Lung (tissue), 12 donors: ENCODE data around the gene MIOX. TPM values are rescaled to one million over a fixed set of nuclear protein-coding genes. Genes with fewer than 3 reads are reported as not detected.
"Not testable (repeated sequence)": the region's sequence is repeated elsewhere in the genome, so short reads cannot be mapped to it uniquely, and the experiment has no call there.

Experiments
- ATAC-seq: fragments of 200-7000 bp; cut with Tn5 transposase; one replicate; pipeline ENCODE4 v1.9.1; 2020; ENCODE audit warnings: moderate number of reproducible peaks; ENCODE audit not compliant: insufficient read depth, low FRiP score
- DNase-seq, 3 donors: peaks; one replicate each; pipeline ENCODE4 v3.0.0-alpha.2; 2013 to 2017
- H3K27ac ChIP-seq, 2 donors: one replicate each; pipeline ENCODE4 v1.5.1; 2013; ENCODE audit warnings: mild to moderate bottlenecking in 2 of 2, moderate library complexity in 2 of 2, control low read depth in 1 of 2, inconsistent platforms in 1 of 2, low read depth in 1 of 2, low read length in 1 of 2
- H3K27me3 ChIP-seq, 3 donors: one replicate each; pipeline ENCODE4 v1.5.1; 2013; ENCODE audit warnings: low read length in 2 of 3; ENCODE audit not compliant: control insufficient read depth in 3 of 3, insufficient read depth in 3 of 3
- H3K36me3 ChIP-seq, 4 donors: one replicate each; pipeline ENCODE4 v1.5.1; 2013; ENCODE audit warnings: low read length in 4 of 4, mild to moderate bottlenecking in 1 of 4, moderate library complexity in 1 of 4; ENCODE audit not compliant: control insufficient read depth in 4 of 4, insufficient read depth in 4 of 4
- H3K4me1 ChIP-seq, 5 donors: one replicate each; pipeline ENCODE4 v1.5.1; 2013; ENCODE audit warnings: low read length in 5 of 5, mild to moderate bottlenecking in 2 of 5, moderate library complexity in 1 of 5; ENCODE audit not compliant: control insufficient read depth in 5 of 5, insufficient read depth in 5 of 5
- H3K4me3 ChIP-seq: one replicate; pipeline ENCODE4 v1.5.1; 2013; ENCODE audit warnings: mild to moderate bottlenecking, control low read depth, moderate library complexity
- H3K9ac ChIP-seq, 2 donors: one replicate each; pipeline ENCODE4 v1.5.1; 2013; ENCODE audit warnings: low read length in 2 of 2, control low read depth in 1 of 2; ENCODE audit not compliant: insufficient read depth in 1 of 2
- H3K9me3 ChIP-seq, 4 donors: one replicate each; pipeline ENCODE4 v1.5.1; 2013; ENCODE audit warnings: low read length in 3 of 4, mild to moderate bottlenecking in 1 of 4, moderate library complexity in 1 of 4; ENCODE audit not compliant: control insufficient read depth in 4 of 4, insufficient read depth in 3 of 4
- WGBS, 2 donors: extraction: QIAGEN DNeasy Blood & Tissue Kit; methylation state at CpG; one replicate each; pipeline ENCODE4 v1.1.7; 2013; 5-methylcytosine and 5-hydroxymethylcytosine counted together
- polyA plus RNA-seq, 2 donors: library from polyadenylated mRNA; stranded (reverse); fragments of 200-250 nt; gene quantifications; one replicate each; pipeline ENCODE4 v1.2.1, GENCODE V29; 2013
- total RNA-seq, 2 donors: library from RNA; depleted of rRNA in 1 of 2; stranded (reverse); fragments of >200 nt in 1 of 2; gene quantifications; one replicate each; pipeline ENCODE4 v1.2.1, GENCODE V29; 2014 to 2021
- TF ChIP-seq, protein P1 (sequence below): IDR thresholded peaks from 2 replicates; pipeline ENCODE4 v1.5.1; 2012; ENCODE audit warnings: mild to moderate bottlenecking; ENCODE audit errors: control extremely low read depth, extremely low read depth
- donor health status: control.
- donor health status: control.
- donor health status: Bipolar disorder and iron deficiency.
- donor health status: healthy.
- donor health status: DM: yes; HTN: yes; CAD: no.

The MIOX gene
- total and polyA plus RNA-seq, 4 donors = 0.08 TPM; not detected in 3

DNA sequence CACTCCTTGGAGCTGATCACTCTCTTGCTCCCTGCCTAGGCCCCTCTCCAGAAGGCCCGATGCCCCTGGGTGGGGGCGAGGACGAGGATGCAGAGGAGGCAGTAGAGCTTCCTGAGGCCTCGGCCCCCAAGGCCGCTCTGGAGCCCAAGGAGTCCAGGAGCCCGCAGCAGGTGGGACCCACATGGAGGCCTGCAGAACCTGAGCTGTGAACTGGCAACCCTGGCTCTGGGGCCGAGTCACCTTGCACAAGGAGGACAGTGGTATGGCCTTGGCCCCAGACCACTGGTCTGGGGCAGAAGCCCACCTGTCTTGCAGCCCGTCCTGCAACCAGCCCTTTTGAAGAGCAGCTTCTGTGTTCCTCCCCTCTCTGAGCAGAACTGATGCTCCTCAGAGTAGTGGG is 32.5 kb downstream of the MIOX start:
- Histone ChIP-seq H3K27ac (no peak overlapping the region), H3K9me3 (no peaks in the 10 kb centered on the region), H3K4me3 (no peak overlapping the region), H3K4me1 (peaks cover 0 to under 1% (median 0%) of the 10 kb centered on the region in 5 donors), H3K9ac (no peak overlapping the region), H3K36me3 (peaks cover 0 to 60% (median 27%) of the 10 kb centered on the region in 4 donors), H3K27me3 (no peaks in the 10 kb centered on the region)
- ATAC-seq = no peak
- WGBS, 2 donors = 96 to 98% methylated on average over 8 of the region's 8 CpGs
- no peak for DNase-seq
- TF ChIP-seq, protein P1, sequence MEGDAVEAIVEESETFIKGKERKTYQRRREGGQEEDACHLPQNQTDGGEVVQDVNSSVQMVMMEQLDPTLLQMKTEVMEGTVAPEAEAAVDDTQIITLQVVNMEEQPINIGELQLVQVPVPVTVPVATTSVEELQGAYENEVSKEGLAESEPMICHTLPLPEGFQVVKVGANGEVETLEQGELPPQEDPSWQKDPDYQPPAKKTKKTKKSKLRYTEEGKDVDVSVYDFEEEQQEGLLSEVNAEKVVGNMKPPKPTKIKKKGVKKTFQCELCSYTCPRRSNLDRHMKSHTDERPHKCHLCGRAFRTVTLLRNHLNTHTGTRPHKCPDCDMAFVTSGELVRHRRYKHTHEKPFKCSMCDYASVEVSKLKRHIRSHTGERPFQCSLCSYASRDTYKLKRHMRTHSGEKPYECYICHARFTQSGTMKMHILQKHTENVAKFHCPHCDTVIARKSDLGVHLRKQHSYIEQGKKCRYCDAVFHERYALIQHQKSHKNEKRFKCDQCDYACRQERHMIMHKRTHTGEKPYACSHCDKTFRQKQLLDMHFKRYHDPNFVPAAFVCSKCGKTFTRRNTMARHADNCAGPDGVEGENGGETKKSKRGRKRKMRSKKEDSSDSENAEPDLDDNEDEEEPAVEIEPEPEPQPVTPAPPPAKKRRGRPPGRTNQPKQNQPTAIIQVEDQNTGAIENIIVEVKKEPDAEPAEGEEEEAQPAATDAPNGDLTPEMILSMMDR = no peak

DNA sequence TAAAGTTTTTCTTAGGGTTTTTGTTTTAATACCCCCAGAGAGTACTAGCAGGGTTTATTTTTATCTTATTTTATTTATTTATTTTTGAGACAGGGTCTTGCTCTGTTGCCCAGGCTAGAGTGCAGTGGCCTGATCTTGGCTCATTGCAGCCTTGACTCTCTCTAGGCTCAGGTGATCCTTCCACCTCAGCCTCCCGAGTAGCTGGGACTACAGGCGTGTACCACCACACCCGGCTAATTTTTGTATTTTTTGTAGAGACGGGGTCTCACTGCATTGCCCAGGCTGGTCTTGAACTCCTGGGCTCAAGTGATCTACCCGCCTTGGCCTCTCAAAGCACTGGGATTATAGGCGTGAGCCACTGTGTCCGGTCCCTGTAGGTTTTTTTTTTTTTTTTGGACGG is 33.5 kb downstream of the MIOX start:
- DNase-seq, H3K9ac ChIP-seq, ATAC-seq, H3K27me3 ChIP-seq, H3K4me3 ChIP-seq, H3K27ac ChIP-seq, H3K9me3 ChIP-seq: not testable (repeated sequence)
- peaks cover 0 to 11% (median 4%) of the 10 kb centered on the region in 5 donors for H3K4me1 ChIP-seq
- WGBS, 2 donors = 96 to 97% methylated on average over 8 of the region's 8 CpGs
- H3K36me3 ChIP-seq = peaks cover 0 to 60% (median 27%) of the 10 kb centered on the region in 4 donors

DNA sequence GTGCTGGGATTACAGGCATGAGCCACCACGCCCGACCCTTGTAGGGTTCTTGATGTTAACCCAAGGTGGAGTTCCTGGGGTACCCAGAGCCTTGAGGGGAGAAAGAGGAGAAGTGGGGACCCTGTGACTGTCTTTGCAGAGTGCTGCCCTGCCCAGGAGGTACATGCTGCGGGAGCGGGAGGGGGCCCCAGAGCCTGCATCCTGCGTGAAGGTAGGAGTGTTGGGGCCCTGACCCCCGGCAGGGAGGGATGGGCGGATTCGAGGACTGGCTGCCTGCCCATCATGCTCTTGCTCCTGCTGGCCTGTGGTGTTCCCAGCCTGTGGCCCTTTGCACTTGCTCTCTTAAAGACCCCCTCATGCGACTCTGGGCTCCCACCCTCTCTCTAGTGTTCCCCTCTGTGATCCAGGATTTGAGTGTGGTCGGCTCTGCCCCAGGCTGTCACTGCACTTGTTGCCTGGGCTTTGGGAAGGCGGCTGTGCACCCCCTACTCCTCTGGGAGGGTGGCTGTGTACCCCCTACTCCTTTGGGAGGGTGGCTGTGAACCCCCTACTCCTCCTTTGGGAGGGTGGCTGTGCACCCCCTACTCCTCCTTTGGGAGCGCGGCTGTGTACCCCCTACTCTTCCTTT is 34.3 kb downstream of the MIOX start:
- TF ChIP-seq, protein P1 = no peak
- no peaks in the 10 kb centered on the region for H3K9me3 ChIP-seq
- DNase-seq = no peak
- H3K4me1 ChIP-seq = peaks cover 0 to 11% (median 4%) of the 10 kb centered on the region in 5 donors
- H3K4me3 ChIP-seq = no peak overlapping the region
- no peak overlapping the region for H3K9ac ChIP-seq
- WGBS, 2 donors = 96 to 97% methylated on average over 13 of the region's 13 CpGs
- H3K27me3 ChIP-seq = no peaks in the 10 kb centered on the region
- no peak for ATAC-seq
- peaks cover 0 to 60% (median 27%) of the 10 kb centered on the region in 4 donors for H3K36me3 ChIP-seq
- H3K27ac ChIP-seq = no peak overlapping the region

DNA sequence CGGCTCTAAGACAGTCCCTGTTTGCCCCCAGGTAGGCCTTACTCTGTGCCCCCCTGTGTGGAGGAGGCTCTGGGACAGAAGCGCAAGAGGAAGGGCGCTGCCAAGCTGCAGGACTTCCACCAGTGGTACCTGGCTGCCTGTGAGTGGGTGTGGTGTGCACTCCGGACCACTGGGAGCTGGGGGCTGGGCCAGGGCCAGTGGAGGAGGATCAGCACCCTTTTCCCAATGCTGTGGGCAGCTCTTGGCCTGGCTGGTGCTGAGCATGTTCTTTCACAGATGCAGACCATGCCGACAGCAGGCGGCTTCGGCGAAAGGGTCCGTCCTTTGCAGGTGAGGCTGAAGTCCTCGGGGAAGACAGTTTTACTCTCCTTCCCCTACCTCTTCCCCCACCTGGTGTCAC is 35.1 kb downstream of the MIOX start:
- Histone ChIP-seq H3K9ac (no peak overlapping the region), H3K27me3 (no peaks in the 10 kb centered on the region), H3K27ac (no peak overlapping the region), H3K36me3 (peaks cover 0 to 55% (median 25%) of the 10 kb centered on the region in 4 donors), H3K9me3 (no peaks in the 10 kb centered on the region), H3K4me1 (peaks cover 0 to 14% (median 5%) of the 10 kb centered on the region in 5 donors), H3K4me3 (no peak overlapping the region)
- DNase-seq (no peak), ATAC-seq (no peak)
- 95 to 96% methylated on average over 10 of the region's 10 CpGs for WGBS, 2 donors
- TF ChIP-seq, protein P1 = no peak
